KBM-7 (cell line): ENCODE data around the gene FAM168A.

Experiments used
- DNase-seq: peaks from one replicate; pipeline ENCODE4 v3.0.0-alpha.2; 2015
- in situ Hi-C: fragments of 300-500 bp; cut with MboI; formaldehyde crosslinking; loops from 2 replicates; pipeline ENCODE4 v1.14.3; 2020; ENCODE audit warnings: low sequenced_read_pairs, low pct_unique_long_range_greater_than_20kb, mixed read lengths

The FAM168A gene

GRCh38 chr11:73415854-73416615, 181.9 kb downstream of the FAM168A start:
- no peak for DNase-seq
- in situ Hi-C loops: loop anchor here (25.0 kb wide), 1 partner anchor 246 kb away; no protein-coding TSS in a partner anchor

GRCh38 chr11:73414977-73415651, 182.8 kb downstream of the FAM168A start:
- in situ Hi-C loops: loop anchor here (25.0 kb wide), 1 partner anchor 247 kb away; no protein-coding TSS in a partner anchor
- peak; percentile 60 for DNase-seq

DNA sequence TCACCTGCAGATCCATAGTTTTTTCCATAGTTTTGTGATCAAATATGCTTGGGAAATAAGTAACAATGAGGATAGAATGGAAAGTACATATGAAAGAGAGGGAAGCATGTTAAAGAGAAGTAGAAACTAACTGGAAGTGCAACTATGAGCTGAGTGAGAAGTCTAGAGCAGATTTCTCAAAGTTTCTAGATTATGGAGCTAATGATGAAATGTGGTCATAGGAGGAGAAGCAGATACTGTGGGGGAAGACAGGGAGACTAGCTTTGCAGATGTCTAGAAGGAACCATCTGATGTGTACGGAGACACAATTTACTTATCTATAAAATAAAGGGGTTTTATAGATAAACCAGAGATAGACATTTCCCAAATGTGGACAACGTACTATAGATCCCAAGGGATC, 184.7 kb downstream of the FAM168A start:
- in situ Hi-C loops: loop anchor here (25.0 kb wide), 1 partner anchor 249 kb away; no protein-coding TSS in a partner anchor
- DNase-seq: no peak

DNA sequence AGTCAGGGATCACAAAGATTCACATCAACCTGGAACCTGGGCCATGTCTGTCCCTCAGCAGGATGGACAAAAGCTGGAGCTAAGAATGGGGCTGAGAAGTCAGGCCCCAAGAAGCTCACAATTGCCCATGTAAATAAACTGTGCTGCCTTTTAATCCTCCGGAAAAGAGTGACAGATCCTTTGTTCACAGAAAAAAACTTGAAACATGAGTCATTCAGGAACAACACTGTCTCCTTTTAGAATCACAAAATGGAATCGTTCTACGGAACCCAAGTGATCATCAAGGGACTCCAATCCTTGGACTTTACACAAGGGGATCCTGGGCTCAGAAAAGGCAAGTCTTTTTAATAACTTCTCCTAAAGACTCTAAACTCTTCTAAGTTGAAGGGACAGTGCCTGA, 185.6 kb downstream of the FAM168A start:
- DNase-seq: no peak
- in situ Hi-C loops: loop anchor here (25.0 kb wide), 1 partner anchor 250 kb away; no protein-coding TSS in a partner anchor

- in situ Hi-C loops: loop anchor here (25.0 kb wide), 1 partner anchor 251 kb away; no protein-coding TSS in a partner anchor
- DNase-seq: no peak
These were observed 186.9 kb downstream of the FAM168A start for GRCh38 chr11:73411031-73411430.

- in situ Hi-C loops: loop anchor here (25.0 kb wide), 1 partner anchor 252 kb away; no protein-coding TSS in a partner anchor
- no peak for DNase-seq
These were observed 187.3 kb downstream of the FAM168A start for GRCh38 chr11:73410627-73411026.

- no peak for DNase-seq
- in situ Hi-C loops: loop anchor here (25.0 kb wide), 1 partner anchor 253 kb away; no protein-coding TSS in a partner anchor
These were observed 188.5 kb downstream of the FAM168A start for GRCh38 chr11:73409431-73409830.

DNA sequence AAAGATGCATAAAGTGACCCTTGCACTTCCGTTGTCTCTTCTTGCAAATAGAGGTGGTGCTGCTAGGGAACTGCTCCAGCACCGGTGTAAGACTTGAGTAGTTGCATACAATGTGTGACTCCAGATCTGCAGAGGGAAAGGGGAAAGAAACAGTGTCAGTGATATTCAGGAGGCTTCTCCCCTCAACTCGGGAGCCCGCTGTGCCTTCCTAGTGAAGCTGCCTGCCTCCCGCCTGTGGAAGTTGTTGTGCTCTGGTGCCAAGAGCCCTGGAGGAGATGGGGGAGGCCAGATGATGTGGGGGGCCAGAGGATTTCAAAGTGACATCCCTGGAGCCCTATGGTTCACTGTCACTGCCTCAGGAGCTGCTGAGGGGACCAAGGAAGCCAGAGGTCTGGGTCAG, 191.3 kb downstream of the FAM168A start:
- no peak for DNase-seq
- in situ Hi-C loops: loop anchor here (25.0 kb wide), 1 partner anchor 256 kb away; no protein-coding TSS in a partner anchor

DNA sequence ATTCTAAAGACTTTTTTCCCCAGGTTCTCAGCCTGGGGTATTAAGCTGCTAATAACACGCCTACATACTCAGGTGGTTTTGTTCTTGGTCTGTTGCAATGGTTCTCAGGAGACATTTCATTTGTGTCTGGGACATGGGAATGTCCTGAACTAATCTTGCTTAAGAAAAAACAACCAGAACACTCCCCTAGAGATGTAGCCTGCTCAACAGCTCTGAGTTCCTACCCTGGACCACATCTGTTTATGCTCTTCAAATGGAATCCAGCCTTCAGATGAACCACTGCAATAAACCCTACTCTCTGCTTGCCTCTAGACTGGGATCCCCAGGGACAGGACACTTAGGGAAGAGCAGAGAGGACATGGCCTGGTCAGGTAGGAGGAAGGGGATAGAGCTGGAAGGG, 191.8 kb downstream of the FAM168A start:
- DNase-seq: no peak
- in situ Hi-C loops: loop anchor here (25.0 kb wide), 1 partner anchor 256 kb away; no protein-coding TSS in a partner anchor

DNA sequence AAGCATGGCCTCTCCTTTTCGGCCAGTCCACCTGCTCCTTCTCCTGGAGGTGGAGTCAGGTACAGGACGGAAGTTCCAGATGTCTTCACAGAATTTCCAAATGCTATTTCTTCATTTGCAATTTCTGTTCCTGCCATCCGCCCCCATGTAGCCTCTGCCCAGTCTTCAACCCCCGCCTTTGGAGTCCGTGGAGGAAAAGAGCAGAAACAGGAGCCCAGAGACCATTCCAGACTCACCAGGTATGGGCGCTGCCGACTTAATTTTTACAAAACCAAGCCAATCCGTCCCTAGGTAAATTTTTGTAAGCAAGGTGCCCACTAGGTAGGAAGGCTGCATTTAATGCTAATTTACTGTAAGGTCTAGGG, 192.8 kb downstream of the FAM168A start:
- DNase-seq: no peak

GRCh38 chr11:73404506-73405145, 193.3 kb downstream of the FAM168A start:
- DNase-seq: no peak
- in situ Hi-C loops: loop anchor here (25.0 kb wide), 1 partner anchor 258 kb away; no protein-coding TSS in a partner anchor

More for the DNA sequence above, 192.8 kb downstream of the FAM168A start:
- in situ Hi-C loops: loop anchor here (25.0 kb wide), 1 partner anchor 257 kb away; no protein-coding TSS in a partner anchor

DNA sequence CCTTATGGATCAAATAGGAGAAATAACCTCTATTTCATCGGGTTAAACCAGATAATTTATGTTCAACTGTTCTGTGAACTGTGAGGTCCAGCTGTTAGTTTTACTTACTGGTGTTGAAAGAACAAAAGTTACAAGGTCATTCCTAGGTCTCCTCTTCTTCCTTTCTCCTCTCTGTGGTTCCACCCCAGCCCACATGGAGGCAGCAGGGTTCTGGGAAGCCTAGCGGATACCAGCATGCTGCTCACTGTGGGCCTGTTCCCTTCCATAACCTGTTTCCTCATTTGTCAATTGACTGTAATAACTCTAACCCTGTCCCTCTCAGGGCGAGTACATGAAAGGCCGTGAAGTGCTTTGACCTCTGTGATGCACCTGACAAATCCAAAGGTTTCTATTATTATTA, 193.9 kb downstream of the FAM168A start:
- DNase-seq: peak; percentile 77
- in situ Hi-C loops: loop anchor here (25.0 kb wide), 1 partner anchor 258 kb away; no protein-coding TSS in a partner anchor

- in situ Hi-C loops: loop anchor here (25.0 kb wide), 1 partner anchor 259 kb away; no protein-coding TSS in a partner anchor
- DNase-seq: no peak
These were observed 194.4 kb downstream of the FAM168A start for GRCh38 chr11:73403541-73403940.

DNA sequence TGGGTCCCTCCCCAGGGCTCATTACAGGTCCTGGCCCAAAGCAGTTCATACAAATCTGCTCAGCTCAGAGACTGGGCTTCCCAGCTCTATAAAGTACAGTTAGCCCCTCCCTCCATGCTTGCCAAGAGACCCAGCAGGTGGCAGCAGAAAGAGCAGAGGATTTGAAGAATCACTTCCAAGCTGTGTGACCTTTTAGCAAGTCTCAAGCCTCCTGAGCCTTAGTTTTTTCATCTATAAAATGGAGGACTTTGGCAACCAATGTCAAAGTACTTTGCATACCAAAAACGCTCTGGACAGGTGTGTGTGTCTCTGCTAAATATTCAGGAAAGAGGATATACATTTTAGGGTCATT, 195.1 kb downstream of the FAM168A start:
- DNase-seq: peak; percentile 29
- in situ Hi-C loops: loop anchor here (25.0 kb wide), 1 partner anchor 259 kb away; no protein-coding TSS in a partner anchor

- DNase-seq: no peak
- in situ Hi-C loops: loop anchor here (25.0 kb wide), 1 partner anchor 260 kb away; no protein-coding TSS in a partner anchor
These were observed 195.7 kb downstream of the FAM168A start for GRCh38 chr11:73401924-73402833.

DNA sequence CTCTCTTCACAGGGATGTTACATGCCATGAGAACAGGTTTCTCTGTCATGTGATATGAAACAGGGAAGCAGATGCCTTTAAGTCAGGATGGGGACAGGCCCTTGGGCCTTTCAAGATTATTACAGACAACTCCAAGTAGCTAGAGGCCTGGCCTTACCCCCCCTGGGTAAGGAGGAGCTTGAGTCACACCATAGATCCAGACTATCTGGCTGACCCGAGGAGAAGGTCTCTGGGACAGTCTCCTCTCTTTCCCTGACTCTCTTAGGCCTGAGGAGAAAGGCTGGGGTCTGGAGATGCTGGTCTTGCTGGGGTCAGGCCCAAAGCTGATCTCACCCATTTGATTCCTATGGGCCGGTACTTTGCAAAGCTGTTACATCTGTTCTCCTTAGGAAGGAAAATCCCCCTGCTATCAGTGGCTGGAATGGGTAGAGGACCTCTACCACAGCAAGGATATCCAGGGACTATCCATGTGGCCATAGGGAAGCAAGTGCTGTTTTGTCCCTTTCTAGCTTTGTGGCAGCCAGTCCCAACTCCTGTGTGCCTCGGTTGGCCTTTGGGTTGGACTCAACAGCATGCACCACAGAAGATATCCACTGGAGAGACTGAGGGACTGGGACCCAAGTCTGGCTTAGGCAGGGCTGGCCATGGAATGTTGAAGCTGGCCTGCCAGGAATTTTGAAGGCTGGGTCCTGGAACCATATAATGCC, 196.5 kb downstream of the FAM168A start:
- in situ Hi-C loops: loop anchor here (25.0 kb wide), 1 partner anchor 261 kb away; no protein-coding TSS in a partner anchor

DNA sequence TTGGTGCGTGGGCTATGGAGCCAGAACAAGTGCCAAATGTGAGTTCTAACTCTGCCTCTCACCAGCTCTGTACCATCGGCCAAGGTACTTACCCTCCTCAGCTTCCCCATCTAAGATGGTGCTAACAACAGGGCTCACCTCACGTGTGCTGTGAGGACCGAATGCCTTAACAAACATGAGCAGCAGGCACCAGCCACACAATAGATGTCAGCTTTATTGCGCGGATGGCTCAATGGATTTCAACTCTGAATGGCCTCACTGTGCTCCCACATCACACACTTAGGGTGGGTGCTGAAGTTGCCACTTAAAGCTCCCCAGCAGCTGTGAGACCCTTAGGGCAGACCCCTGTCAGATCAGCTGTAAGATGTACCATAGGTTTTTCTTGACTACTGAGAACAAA, 197.6 kb downstream of the FAM168A start:
- in situ Hi-C loops: loop anchor here (25.0 kb wide), 1 partner anchor 262 kb away; no protein-coding TSS in a partner anchor
- DNase-seq: no peak

More for the DNA sequence above, 196.5 kb downstream of the FAM168A start:
- DNase-seq: no peak
